Heart left ventricle (tissue), 16 donors: ENCODE measurements around the gene ICA1. TPM values are rescaled to one million over a fixed set of nuclear protein-coding genes. Genes with fewer than 3 reads are reported as not detected.

Experiments used
- ATAC-seq, 4 donors: fragments of 200-7000 bp; cut with Tn5 transposase; one replicate each; pipeline ENCODE4 v1.9.1; 2020 to 2022; ENCODE audit warnings: moderate library complexity in 4 of 4, mild to moderate bottlenecking in 3 of 4, moderate number of reproducible peaks in 1 of 4
- DNase-seq, 5 donors: peaks; one replicate each; pipeline ENCODE4 v3.0.0-alpha.2; 2020
- H3K27ac ChIP-seq, 12 donors: fragments of 200-600 bp; sonication (generic) in 4 of 12; one replicate each; pipeline versions ENCODE4 v1.5.0 to v1.8.0; 2016 to 2022; ENCODE audit warnings: mild to moderate bottlenecking in 2 of 12
- H3K27me3 ChIP-seq, 9 donors: fragments of 200-600 bp; sonication (generic) in 2 of 9; one replicate each; pipeline versions ENCODE4 v1.5.1 to v1.8.0; 2016 to 2022; ENCODE audit warnings: mild to moderate bottlenecking in 3 of 9
- H3K36me3 ChIP-seq, 9 donors: fragments of 200-600 bp; sonication (generic) in 2 of 9; one replicate each; pipeline versions ENCODE4 v1.5.0 to v1.8.0; 2018 to 2022; ENCODE audit warnings: mild to moderate bottlenecking in 2 of 9
- H3K4me1 ChIP-seq, 12 donors: fragments of 200-600 bp; sonication (generic) in 4 of 12; one replicate each; pipeline versions ENCODE4 v1.5.0 to v1.8.0; 2016 to 2022; ENCODE audit warnings: mild to moderate bottlenecking in 3 of 12
- H3K4me3 ChIP-seq, 12 donors: fragments of 200-600 bp; sonication (generic) in 4 of 12; one replicate each; pipeline versions ENCODE4 v1.5.0 to v1.8.0; 2017 to 2022; ENCODE audit warnings: mild to moderate bottlenecking in 9 of 12, moderate library complexity in 4 of 12
- H3K9me3 ChIP-seq, 12 donors: fragments of 200-600 bp; sonication (generic) in 4 of 12; one replicate each; pipeline versions ENCODE4 v1.5.0 to v1.8.0; 2016 to 2022; ENCODE audit warnings: mild to moderate bottlenecking in 1 of 12
- CTCF ChIP-seq, 12 donors: fragments of 200-600 bp; sonication (generic) in 4 of 12; IDR thresholded peaks; one replicate each; pipeline versions ENCODE4 v1.5.0 to v1.8.0; 2018 to 2022; ENCODE audit warnings: antibody characterized with exemption in 12 of 12, mild to moderate bottlenecking in 5 of 12
- POLR2A ChIP-seq, 2 donors: fragments of 450-650 bp; IDR thresholded peaks; one replicate each; pipeline ENCODE4 v1.6.1; 2017; ENCODE audit warnings: antibody characterized with exemption in 2 of 2, mild to moderate bottlenecking in 2 of 2, moderate library complexity in 2 of 2
- WGBS, 4 donors: extraction: QIAGEN DNeasy Blood & Tissue Kit in 2 of 4; methylation state at CpG; one replicate each; pipeline versions ENCODE4 v1.1.5 to v1.1.7; 2013 to 2018; 5-methylcytosine and 5-hydroxymethylcytosine counted together
- intact Hi-C, 10 donors: fragments of 100-400 bp; cut with DNase I; formaldehyde crosslinking; loops; one replicate each; pipeline versions ENCODE4 v1.11.1 to v1.14.2; 2022
- polyA plus RNA-seq, 2 donors: library from polyadenylated mRNA; stranded (reverse); fragments of 200-250 nt; gene quantifications; one replicate each; pipeline ENCODE4 v1.2.3, GENCODE V29; 2013
- total RNA-seq, 9 donors: library from RNA; depleted of rRNA in 2 of 9; stranded (reverse); fragments of >200 nt in 2 of 9; fragmentation: NEBNext Ultra II Directional in 3 of 9; extraction: Animal tissue kit (Norgen Biotek cat#: 25700) in 3 of 9; gene quantifications; one replicate each; pipeline versions ENCODE4 v1.1.0 to v1.2.4, GENCODE V29; 2016 to 2023
- donor health status: ischemic (EF 13 %, LVEDD 7.1; RV severe dilation, severe dysfunction).
- donor health status: healthy with polysubstance abuse.
- donor health status: DM: no; HTN: yes; CAD: no.
- donor health status: DM: no; HTN: no; CAD: no.
- donor health status: ischemic (EF 25% LVEDD 6.9; RV normal size, moderate dysfunction).
- donor health status: ischemic (EF 25% LVEDD 5.7; RV mildly dilated, moderate dysfunction).
- donor health status: healthy.
- donor health status: DM: yes; HTN: yes; CAD: no.
- donor health status: ischemic (EF 35%, LVEDD 5.7; RV mildly dilated, moderate dysfunction).
- donor health status: nonischemic (EF 11% LVEDD 7.7; RV severe dilation, severe dysfunction).
- donor health status: DM: yes; HTN: yes; CAD: no.
- donor health status: PGD.
- donor health status: ischemic (EF 29% LVEDD 5.4; RV normal size, mild dysfunction).
- donor health status: nonischemic (EF 23%, LVEDD 6.1; RV moderate dilation, normal function).

The ICA1 gene
- total and polyA plus RNA-seq, 11 donors, result 23.8 to 74.4 (median 54.4) TPM

- Histone ChIP-seq H3K27me3 (no peaks in the 10 kb centered on the region), H3K27ac (no peak overlapping the region), H3K4me1 (peaks cover 0 to 24% (median 5%) of the 10 kb centered on the region in 12 donors), H3K36me3 (no peaks in the 10 kb centered on the region), H3K9me3 (no peaks in the 10 kb centered on the region), H3K4me3 (no peak overlapping the region)
- TF ChIP-seq POLR2A (IDR thresholded peaks at IDR 0.05), result no peak
- TF ChIP-seq CTCF (IDR thresholded peaks at IDR 0.05), result no peak
- WGBS, 4 donors, result 92 to 97% (median 94%) methylated on average over 3 of the region's 3 CpGs
- intact Hi-C loops, result no loop called here
- peak in 2 of 4 donors; percentile 27 to 56 for ATAC-seq
- peak in 1 of 5 donors; percentile 27 for DNase-seq
Observed at GRCh38 chr7:8254667-8255066, 7.3 kb downstream of the ICA1 start.

GRCh38 chr7:8254215-8254614, 7.8 kb downstream of the ICA1 start:
- peaks cover 0 to 19% (median 4%) of the 10 kb centered on the region in 12 donors for H3K4me1 ChIP-seq
- intact Hi-C loops, result no loop called here
- no peaks in the 10 kb centered on the region for H3K27me3 ChIP-seq
- no peaks in the 10 kb centered on the region for H3K9me3 ChIP-seq
- TF ChIP-seq CTCF (IDR thresholded peaks at IDR 0.05) (no peak), POLR2A (IDR thresholded peaks at IDR 0.05) (no peak)
- no peak overlapping the region for H3K4me3 ChIP-seq
- H3K27ac ChIP-seq, result no peak overlapping the region
- DNase-seq (no peak), ATAC-seq (peak in 2 of 4 donors; percentile 20 to 35)
- 79 to 87% (median 86%) methylated on average over 3 of the region's 3 CpGs for WGBS, 4 donors
- H3K36me3 ChIP-seq, result no peaks in the 10 kb centered on the region

- Histone ChIP-seq H3K27ac (no peak overlapping the region), H3K36me3 (no peaks in the 10 kb centered on the region), H3K4me3 (no peak overlapping the region), H3K27me3 (no peaks in the 10 kb centered on the region), H3K4me1 (peaks cover 0 to 17% (median 4%) of the 10 kb centered on the region in 12 donors), H3K9me3 (no peaks in the 10 kb centered on the region)
- TF ChIP-seq POLR2A (IDR thresholded peaks at IDR 0.05) (no peak), CTCF (IDR thresholded peaks at IDR 0.05) (no peak)
- WGBS, 4 donors, result 58 to 90% (median 79%) methylated on average over 1 of the region's 1 CpG
- ATAC-seq, result no peak
- intact Hi-C loops, result no loop called here
- DNase-seq, result no peak
Observed at GRCh38 chr7:8251195-8251594, 10.8 kb downstream of the ICA1 start.

- peaks cover 0 to 17% (median 4%) of the 10 kb centered on the region in 12 donors for H3K4me1 ChIP-seq
- ATAC-seq, result no peak
- H3K9me3 ChIP-seq, result no peaks in the 10 kb centered on the region
- TF ChIP-seq CTCF (IDR thresholded peaks at IDR 0.05) (no peak), POLR2A (IDR thresholded peaks at IDR 0.05) (no peak)
- no peak overlapping the region for H3K4me3 ChIP-seq
- WGBS, 4 donors, result 91 to 94% (median 92%) methylated on average over 1 of the region's 1 CpG
- intact Hi-C loops, result no loop called here
- H3K27me3 ChIP-seq, result no peaks in the 10 kb centered on the region
- no peak overlapping the region for H3K27ac ChIP-seq
- H3K36me3 ChIP-seq, result no peaks in the 10 kb centered on the region
- no peak for DNase-seq
Observed at GRCh38 chr7:8250547-8250946, 11.4 kb downstream of the ICA1 start.
